GM12874 (cell line): ENCODE measurements around the gene SUPT6H.

Experiments used
- TF ChIP-seq, protein P1 (sequence below): IDR thresholded peaks from 2 replicates; pipeline ENCODE4 v1.5.1; 2011; ENCODE audit warnings: low read depth, mild to moderate bottlenecking, control low read depth, low read length, moderate library complexity; ENCODE audit not compliant: insufficient read depth

SUPT6H gene

DNA sequence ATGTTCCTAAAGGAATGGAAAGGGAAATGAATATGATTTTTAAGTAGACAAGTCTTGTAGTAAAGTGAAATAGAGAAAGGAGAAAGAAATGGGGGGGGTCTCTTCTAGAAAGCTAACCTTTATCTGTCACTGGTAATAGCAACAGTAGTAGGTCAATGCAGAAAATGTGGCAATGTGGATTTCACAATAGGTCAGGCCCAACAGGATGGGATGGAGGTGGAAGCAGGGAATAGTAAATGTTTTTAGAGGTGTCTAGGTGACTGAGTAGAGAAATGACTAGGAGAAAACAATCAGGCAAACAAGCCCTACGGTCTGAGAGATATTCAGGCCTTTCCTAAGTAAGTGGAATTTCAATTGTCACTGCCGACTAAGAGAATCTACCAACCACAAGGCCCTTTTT lies 42.0 kb upstream of the SUPT6H start:
- TF ChIP-seq, protein P1, sequence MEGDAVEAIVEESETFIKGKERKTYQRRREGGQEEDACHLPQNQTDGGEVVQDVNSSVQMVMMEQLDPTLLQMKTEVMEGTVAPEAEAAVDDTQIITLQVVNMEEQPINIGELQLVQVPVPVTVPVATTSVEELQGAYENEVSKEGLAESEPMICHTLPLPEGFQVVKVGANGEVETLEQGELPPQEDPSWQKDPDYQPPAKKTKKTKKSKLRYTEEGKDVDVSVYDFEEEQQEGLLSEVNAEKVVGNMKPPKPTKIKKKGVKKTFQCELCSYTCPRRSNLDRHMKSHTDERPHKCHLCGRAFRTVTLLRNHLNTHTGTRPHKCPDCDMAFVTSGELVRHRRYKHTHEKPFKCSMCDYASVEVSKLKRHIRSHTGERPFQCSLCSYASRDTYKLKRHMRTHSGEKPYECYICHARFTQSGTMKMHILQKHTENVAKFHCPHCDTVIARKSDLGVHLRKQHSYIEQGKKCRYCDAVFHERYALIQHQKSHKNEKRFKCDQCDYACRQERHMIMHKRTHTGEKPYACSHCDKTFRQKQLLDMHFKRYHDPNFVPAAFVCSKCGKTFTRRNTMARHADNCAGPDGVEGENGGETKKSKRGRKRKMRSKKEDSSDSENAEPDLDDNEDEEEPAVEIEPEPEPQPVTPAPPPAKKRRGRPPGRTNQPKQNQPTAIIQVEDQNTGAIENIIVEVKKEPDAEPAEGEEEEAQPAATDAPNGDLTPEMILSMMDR, result no peak

DNA sequence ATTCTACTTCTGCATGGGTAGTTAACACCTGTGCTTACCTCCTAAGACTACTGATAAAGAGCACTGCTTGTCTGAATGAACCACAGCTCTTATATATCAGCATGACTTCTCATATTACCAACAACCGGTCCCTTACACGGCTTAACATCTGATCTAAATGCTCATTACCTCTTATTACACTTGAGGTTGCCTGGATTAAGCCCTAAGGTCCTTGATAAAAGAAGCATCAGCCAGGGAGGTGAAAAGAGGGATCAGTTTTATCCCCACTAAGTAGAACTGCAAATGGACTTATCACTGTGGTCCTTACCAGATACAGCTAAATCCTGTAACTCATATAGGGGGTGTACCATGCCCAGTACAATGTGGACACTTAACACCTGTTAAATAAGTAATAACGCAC lies 39.8 kb upstream of the SUPT6H start:
- TF ChIP-seq, protein P1, result no peak

DNA sequence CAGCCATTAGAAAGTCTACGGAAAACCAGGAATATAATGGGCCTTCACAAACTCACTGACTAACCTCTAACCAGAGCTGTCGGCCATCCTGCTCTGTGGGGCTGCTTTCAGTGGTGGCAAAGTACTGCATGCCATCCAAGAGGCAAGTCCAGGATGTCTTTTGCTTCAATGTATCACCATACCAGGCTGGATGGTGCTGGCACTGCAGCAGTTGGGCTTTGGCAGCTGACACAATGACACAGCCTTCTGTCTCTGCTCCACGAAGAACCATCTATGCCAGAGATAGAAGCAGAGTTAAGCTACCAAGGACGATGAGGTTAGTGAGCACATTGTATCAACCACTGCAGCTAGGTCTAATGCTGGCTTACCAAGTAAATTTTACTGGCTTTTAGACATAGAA lies 38.3 kb upstream of the SUPT6H start:
- TF ChIP-seq, protein P1, result no peak

DNA sequence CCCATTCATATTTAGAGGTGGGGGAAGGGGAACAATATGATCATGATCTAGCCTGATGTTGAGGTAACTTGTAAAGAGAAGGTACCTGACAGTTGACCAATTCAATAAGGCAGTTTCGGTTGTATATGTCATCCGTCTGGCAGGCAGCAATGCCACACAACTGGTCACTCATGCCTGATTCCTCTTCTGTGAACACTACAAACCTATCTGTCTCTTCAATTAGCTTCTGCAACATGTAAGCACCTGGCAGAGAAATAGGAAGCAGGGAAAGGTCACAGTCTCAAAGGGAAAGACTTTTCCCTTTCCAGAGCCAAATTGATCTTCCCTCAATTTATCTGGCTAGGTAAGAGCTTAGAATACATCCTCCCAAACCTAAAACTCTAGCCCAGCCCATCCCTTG lies 37.9 kb upstream of the SUPT6H start:
- TF ChIP-seq, protein P1, result no peak

DNA sequence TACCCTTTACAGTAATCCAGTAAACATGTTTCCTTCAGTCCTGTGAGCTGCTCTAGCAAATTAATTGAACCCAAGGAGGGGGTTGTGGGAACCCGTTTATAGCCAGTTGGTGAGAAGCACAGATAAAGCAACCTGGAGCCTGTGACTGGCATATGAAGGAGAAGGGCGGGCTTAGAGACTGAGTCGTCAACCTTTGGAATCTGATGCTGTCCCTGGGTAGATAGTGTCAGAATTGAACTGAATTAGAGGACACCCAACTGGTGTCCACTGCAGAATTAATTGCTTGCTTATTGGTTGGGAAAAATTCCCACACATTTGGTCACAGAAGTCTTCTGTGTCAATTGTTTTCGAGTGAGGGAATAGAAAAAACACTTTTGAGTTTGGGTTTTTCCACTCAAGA lies 35.2 kb upstream of the SUPT6H start:
- TF ChIP-seq, protein P1, result no peak

DNA sequence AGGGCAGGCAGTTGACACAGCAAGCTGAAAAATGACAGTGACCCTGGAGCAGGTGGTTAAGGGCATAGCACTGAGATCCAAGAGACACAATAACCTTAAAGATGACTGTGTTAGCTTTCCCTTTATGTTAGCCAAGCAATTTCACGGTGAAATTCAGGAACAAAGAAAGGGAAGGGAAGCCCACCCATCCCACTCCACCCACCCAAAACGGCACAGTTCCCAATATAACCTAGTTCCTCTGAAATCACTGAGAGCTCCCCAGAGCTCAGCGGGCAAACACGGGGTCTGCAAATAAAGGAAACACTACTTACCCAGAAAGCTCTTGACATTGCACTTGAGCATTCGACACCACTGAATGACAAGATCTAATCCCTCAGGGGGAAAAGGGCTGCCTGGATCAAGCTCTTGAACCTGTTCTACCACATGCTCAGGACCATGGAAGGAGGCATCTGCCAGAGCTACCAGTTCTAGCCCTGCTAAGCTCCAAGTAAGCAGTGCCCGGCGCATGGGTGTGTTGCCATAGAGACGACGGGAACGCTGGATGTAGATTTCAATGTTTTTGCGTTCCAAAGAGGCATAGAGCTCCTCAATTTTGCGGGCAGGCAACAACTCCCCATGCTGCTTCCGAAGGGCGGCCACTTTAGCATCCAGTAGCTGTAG lies 27.7 kb upstream of the SUPT6H start:
- TF ChIP-seq, protein P1, result no peak

DNA sequence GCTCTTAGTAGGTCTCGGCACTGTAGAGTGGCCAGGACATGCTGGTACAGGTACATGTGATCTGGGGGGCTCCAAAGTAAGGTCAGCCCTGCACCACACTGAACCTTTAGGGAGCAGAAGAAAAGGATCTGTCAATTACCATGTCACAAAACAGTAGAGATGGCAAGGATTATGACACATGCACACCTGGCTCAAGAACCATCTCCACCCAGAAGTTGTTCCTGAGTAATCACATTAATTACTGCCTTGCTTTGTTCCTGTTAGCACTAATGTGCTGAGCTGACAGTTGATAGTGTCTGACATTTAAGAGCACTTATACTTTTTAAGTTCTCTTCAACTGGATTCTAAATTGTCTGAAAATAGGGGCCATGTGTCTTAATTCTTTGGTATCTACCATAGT lies 26.5 kb upstream of the SUPT6H start:
- TF ChIP-seq, protein P1, result no peak
